ENCODE measurements around the gene PKNOX2.

Gene PKNOX2, protein sequence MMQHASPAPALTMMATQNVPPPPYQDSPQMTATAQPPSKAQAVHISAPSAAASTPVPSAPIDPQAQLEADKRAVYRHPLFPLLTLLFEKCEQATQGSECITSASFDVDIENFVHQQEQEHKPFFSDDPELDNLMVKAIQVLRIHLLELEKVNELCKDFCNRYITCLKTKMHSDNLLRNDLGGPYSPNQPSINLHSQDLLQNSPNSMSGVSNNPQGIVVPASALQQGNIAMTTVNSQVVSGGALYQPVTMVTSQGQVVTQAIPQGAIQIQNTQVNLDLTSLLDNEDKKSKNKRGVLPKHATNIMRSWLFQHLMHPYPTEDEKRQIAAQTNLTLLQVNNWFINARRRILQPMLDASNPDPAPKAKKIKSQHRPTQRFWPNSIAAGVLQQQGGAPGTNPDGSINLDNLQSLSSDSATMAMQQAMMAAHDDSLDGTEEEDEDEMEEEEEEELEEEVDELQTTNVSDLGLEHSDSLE

DNA sequence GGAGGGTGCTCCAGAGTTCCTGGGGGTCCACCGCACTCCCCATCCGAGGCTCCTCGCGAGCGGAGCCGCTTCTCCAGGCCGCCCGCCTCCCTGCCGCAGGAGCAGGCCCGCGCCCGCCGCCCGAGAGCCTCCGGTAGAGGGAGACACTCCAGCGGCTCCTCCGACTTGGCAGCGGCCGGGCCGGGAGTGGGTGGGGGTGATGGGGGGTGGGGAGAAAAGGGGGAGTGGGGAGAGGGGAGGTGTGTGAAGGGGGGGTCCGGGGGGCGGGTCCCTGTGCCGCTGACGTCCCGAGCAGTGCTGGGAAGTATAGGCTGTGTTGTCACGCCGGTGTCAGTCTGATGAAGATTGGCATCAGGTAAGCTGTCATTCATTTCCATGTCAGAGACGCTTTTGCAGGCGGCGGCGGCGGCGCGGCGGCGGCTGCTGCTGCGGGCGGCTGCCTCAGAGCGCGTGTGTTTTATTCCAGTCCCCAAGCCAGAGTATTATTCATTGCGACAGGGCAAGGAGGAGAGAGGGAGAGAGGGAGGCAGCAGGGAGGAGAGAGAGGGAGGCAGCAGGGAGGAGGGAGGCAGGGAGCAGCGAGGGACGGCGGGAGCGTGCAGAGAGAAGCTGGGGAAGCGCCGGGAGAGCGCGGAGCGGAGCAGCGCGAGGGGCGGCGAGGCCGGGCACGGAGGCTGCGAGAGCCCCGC lies at the start of gene PKNOX2:
TSS of gene PKNOX2 (plus strand) at position 330 of the 689 bp plus-strand sequence. CDS start 186,555 bp downstream, outside the sequence.
- peak; percentile 77 for DNase-seq (ENCODE audit: low spot score)

DNA sequence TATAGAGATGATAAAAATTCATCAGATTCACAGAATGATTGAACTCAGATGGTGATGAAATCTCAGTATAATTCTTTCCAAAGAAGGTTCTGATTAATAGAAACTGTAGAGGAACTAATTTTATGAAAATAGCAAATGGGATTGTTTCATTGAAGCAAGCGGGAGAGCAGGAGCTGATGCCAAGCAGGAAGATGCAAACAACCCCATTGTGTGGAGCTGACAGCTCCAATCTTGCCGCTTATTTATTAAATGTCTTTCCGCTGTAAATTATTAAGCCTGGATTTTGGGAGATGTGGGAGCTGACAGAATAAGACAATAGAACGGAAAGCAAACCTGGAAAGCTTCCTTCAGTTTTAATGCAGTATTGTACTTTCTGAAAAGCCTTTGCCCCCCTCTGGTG lies 47.1 kb upstream of the PKNOX2 start:
- DNase-seq (ENCODE audit: low spot score): no peak

DNA sequence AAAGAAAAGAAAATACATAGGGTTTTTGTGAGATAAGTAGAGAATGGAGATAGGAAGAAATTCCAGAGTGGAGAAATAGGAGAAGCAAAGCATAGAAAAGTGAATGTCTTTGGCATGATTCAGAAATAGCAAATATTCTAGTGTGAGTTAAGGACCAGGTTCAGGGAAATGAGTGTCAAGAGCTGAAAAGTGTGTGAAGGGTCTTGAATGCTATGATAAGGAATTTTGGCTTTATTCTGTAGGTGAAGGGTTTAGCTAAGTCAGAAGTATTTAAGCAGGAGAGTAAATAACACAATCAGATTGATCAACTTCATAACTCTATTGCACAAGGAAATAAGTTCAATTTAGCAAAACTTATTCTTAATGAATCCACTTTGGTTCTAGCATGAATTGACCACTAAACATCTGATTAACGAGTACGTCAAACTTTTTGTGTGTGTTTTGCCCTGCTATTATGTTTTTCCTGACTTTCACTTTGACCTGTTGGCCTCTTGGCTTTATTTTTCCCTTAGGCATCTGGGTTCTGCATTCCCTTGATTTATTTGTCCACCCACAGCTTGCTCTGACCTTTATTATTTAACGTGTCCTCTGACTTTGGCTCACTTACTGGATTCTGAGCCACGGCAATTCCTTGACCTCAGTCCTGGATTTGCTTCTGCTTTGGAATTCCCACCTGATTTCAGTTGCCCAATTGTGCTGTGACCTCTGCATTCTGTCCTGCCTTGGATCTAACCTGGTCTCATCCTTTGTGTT lies 41.2 kb upstream of the PKNOX2 start:
- no peak for DNase-seq (ENCODE audit: low spot score)

DNA sequence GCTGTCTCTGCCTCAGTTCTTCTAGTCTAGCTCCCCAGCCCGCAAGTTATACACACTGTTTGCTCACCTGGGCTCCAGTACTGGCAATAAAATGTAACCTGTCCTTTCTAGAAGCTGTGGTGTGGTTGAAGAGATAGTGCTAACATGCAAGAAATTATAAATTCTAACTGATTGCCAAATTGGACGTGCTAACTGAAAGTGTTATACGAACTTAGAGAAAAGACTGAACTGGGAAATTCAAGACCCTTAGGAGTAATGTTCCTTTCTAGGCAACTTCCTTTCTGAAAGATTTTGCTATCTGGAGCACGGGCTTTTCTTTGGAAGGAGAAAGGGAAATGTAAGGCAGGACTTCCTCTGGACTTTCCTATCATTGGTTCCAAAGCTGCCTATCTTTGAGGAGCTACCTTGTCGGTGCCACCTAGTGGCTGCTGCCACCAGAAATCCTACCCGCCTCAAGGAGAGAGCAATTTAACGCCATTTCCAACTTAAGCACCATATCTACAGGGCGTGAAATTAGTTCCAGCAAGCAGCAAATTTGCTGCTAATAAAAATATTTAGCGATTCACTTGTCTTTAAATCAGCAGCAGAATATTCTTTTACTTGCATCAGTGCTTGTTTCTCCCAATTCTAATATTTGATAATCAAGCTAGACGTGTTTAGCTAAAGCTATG lies 40.5 kb upstream of the PKNOX2 start:
- DNase-seq (ENCODE audit: low spot score): peak; percentile 56

DNA sequence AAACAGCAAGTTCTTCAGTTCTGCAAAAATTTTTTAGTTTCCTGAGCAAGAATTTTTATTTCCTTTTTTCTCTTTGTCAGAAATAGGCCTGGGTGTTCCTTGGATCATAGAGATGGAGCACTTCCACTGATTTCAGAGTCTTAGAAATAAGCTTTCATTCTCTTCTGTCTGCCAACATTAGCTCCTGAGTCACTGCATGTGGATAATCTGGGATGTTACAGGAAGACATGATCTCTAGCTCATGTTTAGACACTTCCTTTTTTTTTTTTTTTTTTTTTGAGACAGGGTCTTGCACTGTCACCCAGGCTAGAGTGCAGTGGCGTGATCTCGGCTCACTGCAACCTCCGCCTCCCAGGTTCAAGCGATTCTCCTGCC lies 39.9 kb upstream of the PKNOX2 start:
- no peak for DNase-seq (ENCODE audit: low spot score)

DNA sequence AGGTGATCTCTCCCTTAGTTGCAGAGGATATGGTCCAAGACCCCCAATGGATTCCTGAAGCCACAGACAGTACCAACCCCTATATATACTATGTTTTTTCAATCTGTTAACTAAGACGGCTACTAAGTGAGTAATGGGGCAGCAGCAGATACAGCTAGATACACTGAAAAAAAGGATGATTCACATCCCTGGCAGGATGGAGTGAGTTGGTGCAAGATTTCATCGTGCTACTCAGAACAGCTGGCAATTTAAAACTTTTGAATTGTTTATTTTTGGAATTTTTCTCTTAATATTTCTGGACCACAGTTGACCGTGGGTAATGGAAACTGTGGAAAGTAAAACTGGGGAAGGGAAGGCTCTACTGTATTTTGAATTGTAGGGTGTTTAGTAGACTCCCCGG lies 36.1 kb upstream of the PKNOX2 start:
- no peak for DNase-seq (ENCODE audit: low spot score)

DNA sequence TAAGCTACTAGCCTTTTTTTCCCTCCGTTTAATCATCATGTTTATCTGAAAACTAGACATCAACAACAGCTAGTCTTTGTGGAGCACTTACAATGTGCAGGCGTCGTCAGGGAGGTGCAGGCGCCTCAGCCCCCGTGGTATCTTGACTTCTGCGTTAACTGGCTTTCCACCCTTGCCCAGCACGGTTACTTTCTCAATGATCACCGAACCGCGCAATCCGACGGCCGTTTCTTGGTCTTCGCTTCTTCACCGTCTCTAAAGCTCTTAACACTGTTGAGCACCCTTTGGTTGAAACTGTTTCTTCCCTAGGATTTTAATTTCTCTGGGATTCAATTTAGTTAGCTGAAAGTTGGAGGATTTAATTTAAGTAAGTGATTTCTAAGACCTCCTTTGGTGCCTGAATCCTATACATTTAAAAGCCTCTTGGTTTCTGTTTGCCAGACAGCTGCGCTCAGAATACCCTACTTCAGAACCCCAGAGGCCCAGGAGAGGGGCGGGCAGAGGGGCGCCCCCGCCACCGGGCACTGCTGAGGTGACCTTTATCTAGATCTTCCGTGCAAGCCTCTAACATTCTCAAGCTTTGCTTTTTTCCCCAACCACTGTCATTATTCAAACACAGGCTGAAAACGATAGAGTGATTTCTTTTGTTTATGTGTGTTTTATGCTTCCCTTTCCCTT lies 35.1 kb upstream of the PKNOX2 start:
- DNase-seq (ENCODE audit: low spot score): no peak

DNA sequence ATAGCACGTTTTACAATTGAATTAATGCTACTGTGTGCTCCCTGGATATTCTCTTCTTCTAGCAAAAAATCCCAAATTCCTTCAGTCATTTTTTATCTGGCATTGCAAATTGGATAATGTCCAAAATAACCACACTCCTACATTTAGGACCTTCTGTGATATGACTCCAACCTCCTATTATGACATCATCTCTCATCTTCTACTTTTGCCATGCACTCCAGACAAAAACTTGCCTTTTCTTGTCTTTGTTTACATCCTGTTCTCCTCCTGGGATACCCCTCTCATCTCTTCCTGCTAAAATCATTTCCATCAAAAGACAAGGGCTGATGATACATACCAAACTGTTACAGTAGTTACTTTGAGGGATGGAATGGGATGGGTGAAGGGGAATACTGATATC lies 32.5 kb upstream of the PKNOX2 start:
- DNase-seq (ENCODE audit: low spot score): no peak

DNA sequence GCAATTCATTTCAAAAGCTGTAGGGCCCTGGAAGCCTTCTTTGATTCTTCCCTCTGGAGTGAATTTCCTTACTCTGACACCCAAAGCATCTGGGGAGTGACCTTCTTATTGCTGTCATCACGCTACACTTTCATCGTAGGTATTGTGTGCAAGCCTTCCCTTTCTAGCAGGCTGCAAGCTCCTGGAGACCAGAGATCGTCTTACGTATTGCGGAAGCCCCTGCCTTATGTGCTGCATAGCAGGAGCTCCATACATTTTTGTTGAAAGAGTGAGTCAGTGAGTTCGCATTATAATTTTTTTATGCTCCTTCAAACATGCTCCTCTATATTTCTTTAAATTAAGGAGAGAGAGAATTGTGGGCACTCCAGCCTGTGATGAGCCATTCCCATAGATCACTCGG lies 32.0 kb upstream of the PKNOX2 start:
- no peak for DNase-seq (ENCODE audit: low spot score)

DNA sequence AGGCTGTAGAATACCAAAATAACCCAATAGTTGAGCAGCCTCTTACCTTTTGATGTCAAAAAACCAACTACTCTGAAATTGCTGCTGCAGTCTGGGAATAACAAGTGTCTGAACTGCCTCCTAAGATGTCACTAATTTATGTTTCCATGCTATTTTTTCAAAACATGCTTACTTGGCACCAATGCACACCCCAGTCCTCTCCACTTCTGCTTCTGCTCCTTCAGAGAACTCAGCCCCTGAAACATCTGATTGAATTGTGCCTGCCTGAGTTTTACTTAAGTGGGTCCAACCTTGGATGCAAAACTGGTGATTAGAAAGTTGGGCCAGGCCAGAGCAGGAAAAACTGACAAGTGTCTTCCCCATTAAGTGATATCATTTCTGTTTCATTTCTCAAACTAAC lies 28.6 kb upstream of the PKNOX2 start:
- no peak for DNase-seq (ENCODE audit: low spot score)

DNA sequence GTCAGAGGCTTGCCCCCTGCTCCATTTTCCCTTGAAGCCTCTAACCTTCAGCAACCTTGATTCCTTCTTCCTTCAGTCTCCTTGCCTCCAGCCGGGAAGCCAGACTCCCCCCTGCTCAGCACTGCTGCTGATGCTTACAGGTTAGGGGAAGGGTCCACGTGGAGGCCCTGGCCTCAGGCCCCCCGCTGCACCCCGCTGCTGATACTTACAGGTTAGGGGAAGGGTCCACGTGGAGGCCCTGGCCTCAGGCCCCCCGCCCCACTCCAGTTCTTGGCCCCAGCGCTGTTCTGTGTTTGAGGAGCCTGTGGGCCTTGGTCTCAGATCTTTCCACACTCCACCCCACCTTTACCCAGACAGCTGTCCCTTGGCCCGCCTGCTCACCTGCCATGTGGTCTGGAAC lies 25.6 kb upstream of the PKNOX2 start:
- DNase-seq (ENCODE audit: low spot score): no peak

DNA sequence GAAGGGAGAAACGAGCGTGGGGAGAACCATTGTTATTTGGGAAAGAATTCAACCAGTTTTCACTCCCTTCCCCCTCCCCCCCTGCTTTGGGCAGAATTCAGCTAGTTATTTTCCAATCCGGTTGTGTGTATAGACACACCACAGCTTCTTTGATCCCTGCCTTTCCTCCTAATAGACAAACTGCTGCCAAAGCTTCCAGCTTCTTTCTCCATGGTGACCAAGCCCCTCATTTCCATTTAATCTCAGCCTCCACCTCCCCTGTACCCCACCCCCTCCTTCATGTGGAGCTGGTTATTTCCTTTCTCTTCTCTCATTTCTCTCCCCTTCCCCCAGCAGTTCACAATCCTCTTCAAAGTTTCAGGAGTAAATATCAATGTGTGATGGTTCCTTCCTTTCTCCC lies 24.8 kb upstream of the PKNOX2 start:
- no peak for DNase-seq (ENCODE audit: low spot score)

DNA sequence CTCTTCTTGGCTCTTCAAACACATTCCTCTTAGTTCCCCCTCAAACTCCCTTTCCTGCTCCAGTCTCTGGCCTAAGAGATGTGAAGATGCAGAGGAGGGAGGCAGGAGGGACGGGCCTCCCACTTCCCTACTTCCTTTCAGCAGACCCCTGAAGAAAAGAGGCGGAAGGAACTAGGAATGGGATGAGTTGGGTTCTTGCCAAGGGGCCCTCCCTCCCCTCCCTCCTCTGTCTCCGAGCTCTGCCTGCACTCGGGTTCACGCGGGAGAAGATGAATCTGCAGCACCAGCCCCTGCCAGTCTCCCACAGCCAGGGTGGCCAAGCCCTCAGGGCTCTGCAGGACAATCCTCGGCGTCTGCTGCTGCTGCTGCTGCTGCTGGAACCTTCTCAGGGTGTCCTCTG lies 24.3 kb upstream of the PKNOX2 start:
- no peak for DNase-seq (ENCODE audit: low spot score)

DNA sequence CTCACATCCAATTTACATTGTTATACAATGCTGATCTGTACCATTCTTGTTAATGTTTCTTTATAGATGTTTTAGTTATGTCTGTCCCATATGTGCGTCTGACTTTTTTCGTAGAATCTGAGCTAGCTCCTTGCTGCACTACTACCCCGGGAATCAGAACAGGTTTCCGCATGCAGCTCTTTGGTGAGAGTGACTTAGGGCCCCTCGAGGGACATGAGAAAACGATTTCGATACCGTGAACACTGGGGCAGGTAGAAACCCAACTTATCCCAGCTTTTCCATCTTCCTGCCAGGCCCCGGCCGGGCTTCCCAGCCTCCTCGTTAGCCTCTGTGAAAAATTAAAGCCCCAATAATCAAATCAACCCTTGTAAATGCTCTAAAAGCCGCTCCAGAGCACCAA lies 23.4 kb upstream of the PKNOX2 start:
- no peak for DNase-seq (ENCODE audit: low spot score)

DNA sequence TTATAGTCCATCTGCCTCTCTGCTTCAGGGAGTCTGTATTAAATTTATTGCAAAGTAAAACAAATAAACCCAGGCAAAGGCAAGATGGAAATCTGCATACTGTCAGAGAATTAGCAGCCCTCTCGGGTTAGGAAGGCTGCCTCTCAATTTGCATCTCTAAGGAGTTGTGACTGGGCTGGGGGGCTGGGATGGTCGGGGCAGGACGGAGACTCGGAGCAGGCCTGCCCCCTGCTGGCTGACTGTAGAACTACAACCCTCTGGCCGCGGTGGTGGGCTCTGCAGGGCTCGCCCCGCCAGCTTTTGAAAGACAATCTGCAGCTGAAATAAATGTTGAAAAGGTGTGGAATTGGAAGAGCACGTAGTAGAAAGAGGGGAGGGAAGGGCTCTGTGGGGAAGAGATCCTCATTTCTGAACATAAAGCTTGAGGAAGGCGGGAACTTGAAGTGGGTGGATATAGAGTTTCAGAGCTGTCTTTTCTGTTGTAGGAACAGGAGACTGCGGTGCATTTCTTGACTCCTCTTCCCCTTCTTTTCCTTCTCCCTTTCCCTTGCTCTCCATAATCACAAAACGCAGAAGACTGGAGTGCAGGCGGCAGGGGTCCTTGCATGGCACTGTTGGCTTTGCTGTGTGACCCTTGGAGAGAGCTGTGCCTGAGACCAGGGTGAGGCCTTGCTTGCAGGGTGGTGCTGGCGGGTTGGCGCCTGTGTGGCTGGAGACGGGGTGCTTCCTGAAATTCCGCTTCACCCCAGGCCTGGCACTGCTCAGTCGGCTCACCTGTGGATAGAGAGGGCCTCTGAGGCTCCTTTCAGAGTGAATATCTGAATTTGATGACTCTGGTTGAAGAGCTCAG lies 22.6 kb upstream of the PKNOX2 start:
- peak; percentile 23 for DNase-seq (ENCODE audit: low spot score)

DNA sequence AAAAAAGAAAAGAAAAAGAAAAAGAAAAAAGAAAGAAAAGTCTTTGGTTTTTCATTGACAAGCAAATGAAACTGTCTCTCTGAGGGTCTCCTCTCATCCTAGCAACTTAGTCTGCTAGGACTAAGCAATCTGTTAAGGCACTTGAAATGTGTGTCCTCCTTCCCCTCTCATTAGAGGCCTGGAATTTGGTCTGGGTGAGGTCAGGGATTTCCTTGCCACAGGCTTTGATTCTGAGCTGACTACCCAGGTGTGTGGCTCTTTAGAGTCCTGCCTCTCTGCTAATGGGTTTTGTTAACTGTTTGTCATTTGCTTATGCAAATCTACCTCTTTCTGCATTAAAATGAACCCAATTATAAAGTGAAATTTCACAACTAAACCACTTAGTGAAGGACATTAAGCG lies 18.3 kb upstream of the PKNOX2 start:
- no peak for DNase-seq (ENCODE audit: low spot score)

DNA sequence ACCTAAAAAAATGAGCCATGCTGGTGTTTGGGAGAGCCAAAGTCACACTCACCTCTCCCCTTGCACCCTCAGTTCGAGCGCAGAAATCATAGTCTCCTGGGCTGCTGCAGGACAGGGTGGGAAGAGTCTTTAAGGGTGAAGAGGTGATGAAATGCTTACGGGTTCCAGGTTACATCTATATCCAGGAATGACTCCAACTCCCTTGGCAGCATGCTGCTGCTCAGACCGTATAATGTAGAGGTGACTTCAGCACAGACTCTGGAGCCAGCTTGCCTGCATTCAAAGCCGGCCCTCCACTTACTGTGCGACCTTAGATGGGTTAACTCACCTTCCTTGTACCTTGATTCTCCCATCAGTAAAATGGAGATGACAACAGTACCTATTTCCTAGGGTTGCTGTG lies 17.3 kb upstream of the PKNOX2 start:
- no peak for DNase-seq (ENCODE audit: low spot score)

DNA sequence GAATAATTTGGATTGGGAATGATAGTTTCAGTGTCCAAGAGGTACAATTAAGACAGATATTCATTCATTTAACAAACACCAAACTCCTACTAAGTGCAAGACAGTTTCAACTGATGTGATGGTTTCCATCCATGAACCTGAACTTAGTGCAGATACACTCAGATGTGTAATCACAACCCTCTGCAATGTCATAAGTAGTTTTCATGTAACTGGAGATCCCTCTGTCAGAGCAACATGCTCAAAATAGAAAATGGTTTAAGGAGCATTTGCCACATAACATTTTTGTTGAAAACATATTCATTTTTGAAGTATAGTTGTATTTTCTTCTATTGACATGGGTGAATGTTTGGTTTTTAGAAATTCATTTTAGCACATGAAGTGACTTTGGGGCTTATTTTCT lies 16.5 kb upstream of the PKNOX2 start:
- no peak for DNase-seq (ENCODE audit: low spot score)

DNA sequence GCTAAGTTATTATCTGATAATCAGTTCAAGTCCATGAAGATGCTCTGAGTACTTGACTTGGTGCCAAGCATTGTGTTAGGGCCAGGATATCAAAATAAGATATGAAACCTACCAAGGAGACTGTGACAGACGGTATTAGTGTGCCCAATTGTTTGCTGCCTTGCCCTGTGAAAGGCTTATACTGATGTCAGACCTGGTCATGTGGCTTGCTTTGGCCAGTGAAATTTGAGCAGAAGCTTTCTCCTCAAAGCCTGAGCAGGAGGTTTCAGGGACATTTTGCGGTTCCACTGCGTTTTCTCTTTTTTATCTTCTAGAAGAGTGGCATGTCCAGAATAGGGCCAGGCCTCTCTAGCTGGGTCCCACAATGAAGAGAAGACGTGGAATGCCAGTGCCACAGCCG lies 15.8 kb upstream of the PKNOX2 start:
- DNase-seq (ENCODE audit: low spot score): no peak

DNA sequence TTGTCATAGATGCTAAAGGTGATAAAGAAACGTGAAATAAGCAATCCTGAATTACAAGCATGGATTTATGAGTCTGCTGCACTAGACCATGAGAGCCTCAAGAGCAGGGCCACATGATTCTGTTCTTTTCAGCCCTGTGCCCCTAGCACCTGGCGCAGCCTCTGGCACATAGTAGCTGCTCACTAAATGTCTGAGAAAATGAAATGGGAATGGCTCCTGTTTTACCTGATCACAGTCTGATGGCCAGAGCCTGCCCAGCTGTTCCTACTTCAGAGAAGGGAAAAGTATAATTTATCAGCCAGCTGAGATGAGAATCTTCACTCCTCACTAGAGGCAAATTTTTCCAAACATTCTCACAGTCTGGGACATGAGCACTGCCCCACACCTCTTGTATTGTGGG lies 10.7 kb upstream of the PKNOX2 start:
- DNase-seq (ENCODE audit: low spot score): no peak
